GM20000 (cell line): Measurements from ENCODE around the gene P3H1.

Experiments
- DNase-seq: peaks from one replicate; pipeline ENCODE4 v3.0.0; 2012; ENCODE audit warnings: low spot score
- TF ChIP-seq, protein P1 (sequence below): IDR thresholded peaks from 2 replicates; pipeline ENCODE4 v1.5.1; 2012; ENCODE audit warnings: mild to moderate bottlenecking, control low read depth; ENCODE audit errors: extremely low read depth, missing control alignments

The P3H1 gene

GRCh38 chr1:42743317-42744147 is 23.3 kb downstream of the P3H1 start:
- TF ChIP-seq, protein P1, sequence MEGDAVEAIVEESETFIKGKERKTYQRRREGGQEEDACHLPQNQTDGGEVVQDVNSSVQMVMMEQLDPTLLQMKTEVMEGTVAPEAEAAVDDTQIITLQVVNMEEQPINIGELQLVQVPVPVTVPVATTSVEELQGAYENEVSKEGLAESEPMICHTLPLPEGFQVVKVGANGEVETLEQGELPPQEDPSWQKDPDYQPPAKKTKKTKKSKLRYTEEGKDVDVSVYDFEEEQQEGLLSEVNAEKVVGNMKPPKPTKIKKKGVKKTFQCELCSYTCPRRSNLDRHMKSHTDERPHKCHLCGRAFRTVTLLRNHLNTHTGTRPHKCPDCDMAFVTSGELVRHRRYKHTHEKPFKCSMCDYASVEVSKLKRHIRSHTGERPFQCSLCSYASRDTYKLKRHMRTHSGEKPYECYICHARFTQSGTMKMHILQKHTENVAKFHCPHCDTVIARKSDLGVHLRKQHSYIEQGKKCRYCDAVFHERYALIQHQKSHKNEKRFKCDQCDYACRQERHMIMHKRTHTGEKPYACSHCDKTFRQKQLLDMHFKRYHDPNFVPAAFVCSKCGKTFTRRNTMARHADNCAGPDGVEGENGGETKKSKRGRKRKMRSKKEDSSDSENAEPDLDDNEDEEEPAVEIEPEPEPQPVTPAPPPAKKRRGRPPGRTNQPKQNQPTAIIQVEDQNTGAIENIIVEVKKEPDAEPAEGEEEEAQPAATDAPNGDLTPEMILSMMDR = no peak
- DNase-seq = no peak

GRCh38 chr1:42742617-42743316 is 24.1 kb downstream of the P3H1 start:
- DNase-seq = no peak
- TF ChIP-seq, protein P1 = no peak

DNA sequence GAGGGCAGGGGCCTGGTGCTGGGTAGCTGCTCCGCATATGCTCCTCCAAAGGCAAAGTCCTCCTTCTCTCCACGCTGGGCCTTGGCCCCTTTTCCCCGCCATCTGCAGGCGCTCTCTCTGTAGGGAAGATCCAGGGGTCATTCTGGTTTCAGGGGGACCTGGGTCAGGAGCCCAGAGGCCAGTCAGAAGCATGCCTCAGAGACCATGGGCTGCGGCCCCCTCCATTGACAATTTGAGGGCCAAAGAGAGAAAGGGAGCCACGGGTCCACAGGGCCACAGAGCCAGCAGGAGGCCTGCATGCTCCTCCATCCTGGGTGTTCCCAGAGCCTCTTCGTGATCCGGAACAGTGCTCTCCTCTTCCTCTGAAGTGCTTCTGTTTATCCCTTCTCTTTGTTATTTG is 24.7 kb downstream of the P3H1 start:
- DNase-seq = no peak
- TF ChIP-seq, protein P1 = no peak

GRCh38 chr1:42741706-42742105 is 25.1 kb downstream of the P3H1 start:
- TF ChIP-seq, protein P1 = no peak
- DNase-seq = no peak

DNA sequence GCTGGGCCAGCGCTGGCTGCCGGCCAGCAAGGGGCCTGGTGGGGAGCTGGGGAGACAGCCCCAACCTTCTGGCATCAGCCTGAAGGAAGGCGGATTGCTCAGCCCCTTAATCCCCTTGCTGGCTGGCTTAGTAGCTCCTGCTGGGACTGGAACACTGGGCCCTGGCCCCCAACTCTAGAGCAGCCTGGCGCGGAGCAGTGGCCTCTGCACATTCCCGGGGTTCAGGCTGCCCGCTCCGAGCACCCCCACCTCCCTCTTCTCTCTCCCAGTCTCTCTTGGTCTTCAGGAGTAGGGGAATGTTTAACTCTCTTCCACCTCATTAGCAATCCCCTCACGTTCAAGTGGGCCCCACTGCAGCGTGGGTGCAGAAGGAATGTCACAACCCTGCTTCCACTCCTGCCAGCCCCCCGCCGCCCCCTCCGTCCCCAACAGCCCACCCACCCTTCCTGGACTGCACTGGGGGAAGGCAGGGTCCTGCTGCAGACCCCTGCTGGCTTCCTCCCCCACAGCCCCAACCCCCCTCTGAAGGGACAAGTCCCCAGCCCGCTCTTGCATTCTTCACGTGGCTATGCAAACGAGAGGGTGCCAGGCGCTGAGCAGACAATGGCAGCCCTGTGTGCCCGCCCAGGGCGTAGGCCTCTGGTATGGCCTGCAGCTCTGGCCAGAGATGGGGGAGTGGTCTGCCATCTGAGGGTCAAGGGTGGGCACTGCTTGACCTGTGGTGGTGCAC is 25.8 kb downstream of the P3H1 start:
- no peak for DNase-seq
- TF ChIP-seq, protein P1 = no peak

DNA sequence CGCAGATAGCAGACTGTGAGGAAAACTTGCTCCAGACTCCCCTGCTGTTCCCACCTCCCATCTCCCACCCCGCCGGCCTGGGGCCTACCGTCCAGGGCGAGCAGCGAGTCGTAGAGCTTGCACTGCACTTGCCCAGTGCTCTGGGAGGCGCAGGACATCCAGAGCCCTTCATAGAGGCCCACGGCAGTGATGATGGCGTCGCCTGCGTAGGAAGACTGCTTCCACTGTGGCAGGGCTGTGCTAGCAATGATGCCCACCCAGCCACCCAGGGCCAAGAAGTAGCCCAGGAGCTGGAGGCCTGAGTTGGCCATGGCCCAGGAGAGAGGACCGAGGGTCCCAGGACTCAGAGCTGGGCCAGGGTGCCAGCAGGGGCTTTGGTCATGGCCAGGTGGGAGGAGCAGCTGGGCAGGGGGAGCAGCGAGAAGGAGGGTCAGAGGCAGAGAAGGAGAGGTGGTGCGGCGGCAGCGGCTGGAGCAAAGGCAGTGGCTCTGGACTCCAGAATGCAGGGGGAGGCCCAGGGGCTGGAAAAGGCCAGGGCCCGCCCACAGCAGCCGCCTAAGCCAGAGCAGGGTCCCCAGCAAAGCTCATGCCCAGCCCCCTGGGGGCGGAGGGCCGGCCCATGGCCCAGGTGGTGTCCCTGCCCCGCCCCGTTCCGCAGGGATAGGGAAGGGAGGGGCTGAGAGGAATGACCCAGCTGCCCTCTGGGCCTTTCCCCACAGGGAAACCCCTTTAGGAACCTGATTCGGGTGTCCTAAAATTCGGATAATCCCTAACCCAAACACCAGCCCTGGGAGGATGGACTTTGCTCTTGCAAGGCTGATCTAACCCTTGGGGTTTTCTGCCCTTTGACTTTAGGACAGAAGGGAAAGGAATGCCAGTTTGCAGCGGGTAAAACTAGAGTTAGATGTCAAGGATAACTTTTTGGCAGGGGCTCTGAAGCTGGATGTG is 26.8 kb downstream of the P3H1 start, which contains the start of gene CLDN19:
Gene CLDN19, minus strand, starts transcription at position 484 of the 948 bp plus-strand sequence. Its CDS starts 173 bp downstream, at position 311.
- DNase-seq = no peak
- TF ChIP-seq, protein P1 = no peak
